Measurements from ENCODE around the gene REEP5.

The REEP5 gene

GRCh38 chr5:112957036-112957808 is 35.2 kb upstream of the REEP5 start:
- no peaks in the 10 kb centered on the region for H4K20me1 ChIP-seq (ENCODE audit: insufficient read depth, low read length)
- no peaks in the 10 kb centered on the region for H3K36me3 ChIP-seq (replicated peaks; ENCODE audit: insufficient read depth, low read length)
- no peaks in the 10 kb centered on the region for H3K9me3 ChIP-seq (replicated peaks; ENCODE audit: insufficient read depth, low read length)
- H3K4me1 ChIP-seq (ENCODE audit: low read length): no peaks in the 10 kb centered on the region
- TF ChIP-seq EZH2phosphoT487 (IDR thresholded peaks at IDR 0.05; ENCODE audit: low read length): no peak
- TF ChIP-seq EZH2 (optimal IDR thresholded peaks at IDR 0.05; ENCODE audit: low read depth, low read length): no peak
- no peak for TF ChIP-seq CTCF (IDR thresholded peaks at IDR 0.05; ENCODE audit: low read length)
- no peaks in the 10 kb centered on the region for H3K27me3 ChIP-seq (replicated peaks; ENCODE audit: insufficient read depth, low read length)
- H3K9ac ChIP-seq (ENCODE audit: low read length): no peak overlapping the region
- H3F3A ChIP-seq (ENCODE audit: insufficient read depth, low read length): no peaks in the 10 kb centered on the region
- H3K27ac ChIP-seq (ENCODE audit: low read length): no peak overlapping the region
- no peak overlapping the region for H2AFZ ChIP-seq (ENCODE audit: low read length)
- no peaks in the 10 kb centered on the region for H3K9me2 ChIP-seq (replicated peaks; ENCODE audit: insufficient read depth, low read length)
- no peak overlapping the region for H3K4me2 ChIP-seq (ENCODE audit: low read depth, low read length)
- no peak for DNase-seq
- H3K79me2 ChIP-seq (ENCODE audit: low read length): no peaks in the 10 kb centered on the region
- H3K4me3 ChIP-seq (ENCODE audit: low read length): no peak overlapping the region

- Histone ChIP-seq H3K27ac (ENCODE audit: low read length) (no peak overlapping the region), H3K27me3 (replicated peaks; ENCODE audit: insufficient read depth, low read length) (no peaks in the 10 kb centered on the region), H3F3A (ENCODE audit: insufficient read depth, low read length) (no peaks in the 10 kb centered on the region), H3K9me2 (replicated peaks; ENCODE audit: insufficient read depth, low read length) (no peaks in the 10 kb centered on the region), H3K9me3 (replicated peaks; ENCODE audit: insufficient read depth, low read length) (no peaks in the 10 kb centered on the region), H3K4me1 (ENCODE audit: low read length) (no peaks in the 10 kb centered on the region), H4K20me1 (ENCODE audit: insufficient read depth, low read length) (no peaks in the 10 kb centered on the region), H2AFZ (ENCODE audit: low read length) (no peak overlapping the region), H3K4me3 (ENCODE audit: low read length) (no peak overlapping the region), H3K9ac (ENCODE audit: low read length) (no peak overlapping the region), H3K36me3 (replicated peaks; ENCODE audit: insufficient read depth, low read length) (no peaks in the 10 kb centered on the region), H3K4me2 (ENCODE audit: low read depth, low read length) (no peak overlapping the region), H3K79me2 (ENCODE audit: low read length) (no peaks in the 10 kb centered on the region)
- TF ChIP-seq EZH2 (optimal IDR thresholded peaks at IDR 0.05; ENCODE audit: low read depth, low read length): no peak
- TF ChIP-seq EZH2phosphoT487 (IDR thresholded peaks at IDR 0.05; ENCODE audit: low read length): no peak
- no peak for TF ChIP-seq CTCF (IDR thresholded peaks at IDR 0.05; ENCODE audit: low read length)
- DNase-seq: no peak
These were observed 34.6 kb upstream of the REEP5 start for GRCh38 chr5:112956606-112957005.

GRCh38 chr5:112951124-112951702 is 29.2 kb upstream of the REEP5 start:
- no peak overlapping the region for H3K4me2 ChIP-seq (ENCODE audit: low read depth, low read length)
- no peaks in the 10 kb centered on the region for H3K79me2 ChIP-seq (ENCODE audit: low read length)
- TF ChIP-seq EZH2phosphoT487 (IDR thresholded peaks at IDR 0.05; ENCODE audit: low read length) (no peak), CTCF (IDR thresholded peaks at IDR 0.05; ENCODE audit: low read length) (no peak), EZH2 (optimal IDR thresholded peaks at IDR 0.05; ENCODE audit: low read depth, low read length) (no peak)
- no peak overlapping the region for H3K27ac ChIP-seq (ENCODE audit: low read length)
- DNase-seq: no peak
- H4K20me1 ChIP-seq (ENCODE audit: insufficient read depth, low read length): no peaks in the 10 kb centered on the region
- no peaks in the 10 kb centered on the region for H3K4me1 ChIP-seq (ENCODE audit: low read length)
- no peaks in the 10 kb centered on the region for H3K9me2 ChIP-seq (replicated peaks; ENCODE audit: insufficient read depth, low read length)
- H3K9me3 ChIP-seq (replicated peaks; ENCODE audit: insufficient read depth, low read length): no peaks in the 10 kb centered on the region
- no peaks in the 10 kb centered on the region for H3K36me3 ChIP-seq (replicated peaks; ENCODE audit: insufficient read depth, low read length)
- no peaks in the 10 kb centered on the region for H3F3A ChIP-seq (ENCODE audit: insufficient read depth, low read length)
- H3K9ac ChIP-seq (ENCODE audit: low read length): no peak overlapping the region
- H3K27me3 ChIP-seq (replicated peaks; ENCODE audit: insufficient read depth, low read length): no peaks in the 10 kb centered on the region
- H3K4me3 ChIP-seq (ENCODE audit: low read length): no peak overlapping the region
- H2AFZ ChIP-seq (ENCODE audit: low read length): no peak overlapping the region

Data from MM.1S (cell line).